Prostate gland (tissue), 2 donors: ENCODE measurements around the gene SLC49A3. TPM values are rescaled to one million over a fixed set of nuclear protein-coding genes. Genes with fewer than 3 reads are reported as not detected.

Experiments used
- DNase-seq: peaks from one replicate; pipeline ENCODE4 v3.0.0-alpha.2; 2019; ENCODE audit warnings: low spot score
- H3K27ac ChIP-seq, 2 donors: fragments of 200-600 bp; sonication (generic); 2 replicates each; pipeline ENCODE4 v1.5.1; 2017 to 2019
- H3K27me3 ChIP-seq: fragments of 200-600 bp; sonication (generic); replicated peaks from 2 replicates; pipeline ENCODE4 v1.5.1; 2019; ENCODE audit not compliant: insufficient read depth
- H3K36me3 ChIP-seq, 2 donors: fragments of 200-600 bp; sonication (generic); 1 replicate in 1 of 2; 2 replicates in 1 of 2; pipeline versions ENCODE4 v1.5.1 to v1.8.1; 2017 to 2019
- H3K4me1 ChIP-seq: fragments of 200-600 bp; sonication (generic); replicated peaks from 2 replicates; pipeline ENCODE4 v1.5.1; 2019
- H3K4me3 ChIP-seq, 2 donors: fragments of 200-600 bp; sonication (generic); 2 replicates each; pipeline ENCODE4 v1.5.1; 2017 to 2019
- H3K9me3 ChIP-seq: fragments of 200-600 bp; sonication (generic); 2 replicates; pipeline ENCODE4 v1.5.1; 2017
- POLR2A ChIP-seq: fragments of 450-650 bp; IDR thresholded peaks from one replicate; pipeline ENCODE4 v1.6.1; 2016; ENCODE audit warnings: antibody characterized with exemption, mild to moderate bottlenecking
- POLR2AphosphoS5 ChIP-seq: sonication (generic); formaldehyde crosslinking; IDR thresholded peaks from one replicate; pipeline ENCODE4 v1.6.1; 2017; ENCODE audit warnings: antibody characterized with exemption
- WGBS: methylation state at CpG from one replicate; pipeline ENCODE4 v1.1.5; 2018; 5-methylcytosine and 5-hydroxymethylcytosine counted together
- intact Hi-C: fragments of 100-400 bp; cut with DNase I; formaldehyde crosslinking; loops from one replicate; pipeline ENCODE4 v1.14.2; 2022
- total RNA-seq, 2 donors: library from RNA; depleted of rRNA; stranded (reverse); fragments of >200 nt; gene quantifications; one replicate each; pipeline ENCODE4 v1.1.0, GENCODE V29; 2016
- TF ChIP-seq, protein P1 (sequence below), 4 experiments: fragments of 200-600 bp in 2 of 4; fragments of 450-650 bp in 2 of 4; sonication (generic) in 2 of 4; IDR thresholded peaks; 1 replicate in 3 of 4; 2 replicates in 1 of 4; pipeline ENCODE4 v1.5.1; 2016 to 2019; ENCODE audit warnings: antibody characterized with exemption in 4 of 4, mild to moderate bottlenecking in 2 of 4, moderate library complexity in 2 of 4

SLC49A3 gene
- total RNA-seq, 2 donors from 2014 or later: 2.6 to 11.0 TPM

DNA sequence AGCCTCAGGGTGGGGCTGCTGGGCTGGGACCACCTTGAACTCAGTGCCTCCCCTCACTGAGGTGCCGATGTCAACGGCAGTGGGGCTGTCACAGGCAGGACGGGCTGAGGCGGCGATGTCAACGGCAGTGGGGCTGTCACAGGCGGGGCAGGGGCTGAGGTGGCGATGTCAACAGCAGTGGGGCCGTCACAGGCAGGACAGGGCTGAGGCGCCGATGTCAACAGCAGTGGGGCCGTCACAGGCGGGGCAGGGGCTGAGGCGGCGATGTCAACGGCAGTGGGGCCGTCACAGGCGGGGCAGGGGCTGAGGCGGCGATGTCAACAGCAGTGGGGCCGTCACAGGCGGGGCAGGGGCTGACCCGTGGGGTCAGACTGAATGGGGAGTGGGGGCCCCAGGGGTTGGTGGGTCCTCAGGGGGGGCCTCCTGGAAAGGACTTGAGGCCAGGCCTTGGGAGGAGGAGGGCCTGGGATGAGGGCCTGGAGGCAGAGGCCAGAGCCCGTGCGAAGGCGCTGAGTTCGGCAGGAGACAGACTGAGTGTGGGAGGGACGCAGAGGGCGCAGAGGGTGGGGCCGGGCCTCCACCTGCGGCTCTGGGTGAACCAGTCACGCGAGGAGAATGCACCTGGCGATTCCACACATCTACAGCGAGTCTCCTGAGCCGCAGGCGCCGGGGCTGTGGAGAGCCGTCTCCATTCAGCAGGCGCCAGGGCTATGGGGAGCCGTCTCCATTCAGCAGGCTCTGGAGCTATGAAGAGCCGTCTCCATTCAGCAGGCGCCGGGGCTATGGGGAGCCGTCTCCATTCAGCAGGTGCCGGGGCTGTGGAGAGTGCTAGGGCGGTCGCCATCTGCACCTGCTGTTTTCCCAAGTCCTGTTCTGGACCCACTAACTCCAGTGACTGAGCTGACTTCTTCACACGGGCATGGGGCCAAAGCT, 37.7 kb downstream of the SLC49A3 start:
- Histone ChIP-seq H3K4me1 (no peaks in the 10 kb centered on the region), H3K9me3 (no peaks in the 10 kb centered on the region), H3K4me3 (no peak overlapping the region), H3K36me3 (no peaks in the 10 kb centered on the region), H3K27ac (no peak overlapping the region), H3K27me3 (peaks cover 9% of the 10 kb centered on the region)
- DNase-seq: no peak
- WGBS: 26% methylated on average over 41 of the region's 49 CpGs
- TF ChIP-seq, protein P1, sequence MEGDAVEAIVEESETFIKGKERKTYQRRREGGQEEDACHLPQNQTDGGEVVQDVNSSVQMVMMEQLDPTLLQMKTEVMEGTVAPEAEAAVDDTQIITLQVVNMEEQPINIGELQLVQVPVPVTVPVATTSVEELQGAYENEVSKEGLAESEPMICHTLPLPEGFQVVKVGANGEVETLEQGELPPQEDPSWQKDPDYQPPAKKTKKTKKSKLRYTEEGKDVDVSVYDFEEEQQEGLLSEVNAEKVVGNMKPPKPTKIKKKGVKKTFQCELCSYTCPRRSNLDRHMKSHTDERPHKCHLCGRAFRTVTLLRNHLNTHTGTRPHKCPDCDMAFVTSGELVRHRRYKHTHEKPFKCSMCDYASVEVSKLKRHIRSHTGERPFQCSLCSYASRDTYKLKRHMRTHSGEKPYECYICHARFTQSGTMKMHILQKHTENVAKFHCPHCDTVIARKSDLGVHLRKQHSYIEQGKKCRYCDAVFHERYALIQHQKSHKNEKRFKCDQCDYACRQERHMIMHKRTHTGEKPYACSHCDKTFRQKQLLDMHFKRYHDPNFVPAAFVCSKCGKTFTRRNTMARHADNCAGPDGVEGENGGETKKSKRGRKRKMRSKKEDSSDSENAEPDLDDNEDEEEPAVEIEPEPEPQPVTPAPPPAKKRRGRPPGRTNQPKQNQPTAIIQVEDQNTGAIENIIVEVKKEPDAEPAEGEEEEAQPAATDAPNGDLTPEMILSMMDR (IDR thresholded peaks at IDR 0.05): no peak
- TF ChIP-seq POLR2AphosphoS5 (no peak), POLR2A (no peak)
- intact Hi-C loops: no loop called here

DNA sequence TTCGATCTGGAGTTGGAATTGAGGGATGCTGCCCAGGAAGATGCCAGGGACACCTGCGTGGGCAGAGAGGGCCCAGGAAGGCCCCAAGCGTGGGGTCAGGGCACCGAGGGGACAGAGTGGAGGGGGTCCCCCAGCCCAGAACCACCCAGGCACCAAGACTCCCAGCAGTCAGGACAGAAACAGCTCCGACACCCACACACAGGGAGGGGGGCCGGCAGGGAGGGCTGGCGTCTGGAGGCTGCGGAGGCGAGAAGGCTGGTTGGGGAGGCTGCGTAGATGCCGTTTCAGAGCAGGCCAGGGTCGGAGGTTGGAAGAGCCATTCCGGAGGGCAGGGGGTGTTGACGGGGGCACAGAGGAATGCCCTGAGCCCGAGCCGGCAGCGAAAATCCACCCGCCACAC, 38.5 kb downstream of the SLC49A3 start:
- DNase-seq: no peak
- intact Hi-C loops: no loop called here
- H3K36me3 ChIP-seq: no peaks in the 10 kb centered on the region
- H3K4me3 ChIP-seq: no peak overlapping the region
- peaks cover 9% of the 10 kb centered on the region for H3K27me3 ChIP-seq
- H3K4me1 ChIP-seq: no peaks in the 10 kb centered on the region
- H3K9me3 ChIP-seq: no peaks in the 10 kb centered on the region
- WGBS: 81% methylated on average over 18 of the region's 18 CpGs
- H3K27ac ChIP-seq: no peak overlapping the region
- TF ChIP-seq, protein P1 (IDR thresholded peaks at IDR 0.05): no peak
- TF ChIP-seq POLR2AphosphoS5: no peak

DNA sequence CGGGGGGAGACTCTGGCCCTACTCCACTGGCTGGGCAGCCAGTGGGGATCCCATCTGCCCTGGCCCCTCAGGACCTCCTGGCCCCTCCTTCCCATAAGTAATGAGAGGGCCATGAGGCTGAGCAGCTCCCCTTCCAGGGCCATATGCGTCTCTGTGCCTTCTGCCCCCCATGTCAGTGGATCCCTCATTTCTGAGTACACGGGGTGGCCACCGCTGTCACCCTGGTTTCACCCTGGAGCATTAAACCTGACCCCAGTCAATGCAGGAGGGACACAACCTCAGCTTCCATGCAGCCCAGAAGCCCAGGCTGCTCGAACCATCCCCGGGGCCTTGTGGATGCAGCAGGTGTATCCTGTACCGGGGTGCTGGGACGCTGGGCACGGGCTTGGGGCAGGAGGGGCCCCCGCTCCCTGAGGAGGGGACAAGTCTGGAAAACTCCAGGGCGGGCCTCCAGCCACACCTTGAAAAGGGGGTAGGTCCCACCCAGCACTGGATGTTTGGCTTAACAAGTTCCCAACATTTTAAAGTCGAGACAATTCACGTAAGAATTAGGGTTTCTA, 39.1 kb downstream of the SLC49A3 start:
- DNase-seq: no peak
- Histone ChIP-seq H3K9me3 (no peaks in the 10 kb centered on the region), H3K27ac (no peak overlapping the region), H3K4me3 (no peak overlapping the region), H3K27me3 (peaks cover 9% of the 10 kb centered on the region), H3K36me3 (no peaks in the 10 kb centered on the region), H3K4me1 (no peaks in the 10 kb centered on the region)
- TF ChIP-seq POLR2AphosphoS5: no peak
- no peak for TF ChIP-seq POLR2A
- TF ChIP-seq, protein P1 (IDR thresholded peaks at IDR 0.05): no peak
- intact Hi-C loops: no loop called here
- 89% methylated on average over 13 of the region's 13 CpGs for WGBS

DNA sequence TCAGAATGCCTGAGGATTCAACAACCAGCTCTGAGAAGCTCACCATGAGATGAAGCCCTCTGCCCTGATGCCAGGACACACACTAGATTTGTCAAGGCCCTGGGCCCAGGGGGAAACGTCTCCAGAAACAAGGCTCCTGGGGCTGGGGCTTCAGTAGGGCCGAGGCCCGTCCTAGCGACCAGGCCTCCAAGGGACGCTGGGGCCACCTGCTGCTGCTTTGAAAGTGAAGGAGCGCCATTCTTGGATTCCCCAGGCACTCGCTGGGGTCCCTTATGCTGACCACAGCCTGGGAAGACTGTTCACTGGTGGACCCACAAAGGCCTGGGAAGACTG, 39.7 kb downstream of the SLC49A3 start:
- WGBS: 89% methylated on average over 7 of the region's 7 CpGs
- Histone ChIP-seq H3K4me3 (no peak overlapping the region), H3K27me3 (peaks cover 9% of the 10 kb centered on the region)

More for the DNA sequence above, 39.7 kb downstream of the SLC49A3 start:
- H3K4me1 ChIP-seq: no peaks in the 10 kb centered on the region
- DNase-seq: no peak
- H3K36me3 ChIP-seq: no peaks in the 10 kb centered on the region
- H3K9me3 ChIP-seq: no peaks in the 10 kb centered on the region
- intact Hi-C loops: no loop called here
- TF ChIP-seq POLR2A (no peak), POLR2AphosphoS5 (no peak)
- TF ChIP-seq, protein P1 (IDR thresholded peaks at IDR 0.05): no peak
- no peak overlapping the region for H3K27ac ChIP-seq
